SK-N-SH (cell line): ENCODE results near the gene ATP4A. TPM values are rescaled to one million over a fixed set of nuclear protein-coding genes. Genes with fewer than 3 reads are reported as not detected.

ENCODE experiments used
- CTCF ChIA-PET: fragments of 300-600, 350-600 bp; formaldehyde crosslinking; extraction: SDS; loops from one replicate; lab custom pipeline; 2021; lab: Yijun Ruan, JAX
- POLR2A ChIA-PET: fragments of 350-600 bp; sonication (Branson Sonifier 250); formaldehyde crosslinking; extraction: SDS; loops from one replicate; lab custom pipeline; 2020; ENCODE audit warnings: antibody characterized with exemption, inconsistent platforms; lab: Yijun Ruan, JAX
- DNase-seq: peaks from one replicate; pipeline ENCODE4 v3.0.0; 2012
- H2AFZ ChIP-seq: fragments of 200-600 bp; sonication (generic); 2 replicates; pipeline ENCODE4 v1.8.1; 2016; ENCODE audit warnings: antibody characterized with exemption, mild to moderate bottlenecking, low read depth
- H3F3A ChIP-seq: fragments of 200-600 bp; sonication (generic); replicated peaks from 2 replicates; pipeline ENCODE3; 2016; ENCODE audit warnings: antibody characterized with exemption, mild to moderate bottlenecking; ENCODE audit not compliant: insufficient read depth
- H3K27ac ChIP-seq, 2 experiments: fragments of 200-500 bp in 1 of 2; fragments of 200-600 bp in 1 of 2; sonication (Bioruptor generic) in 1 of 2; sonication (generic), shearing (Covaris generic) in 1 of 2; 2 replicates each; pipeline versions ENCODE4 v1.5.1 to v1.6.1; 2014 to 2016; ENCODE audit warnings: low read depth in 2 of 2, inconsistent platforms in 1 of 2, low read length in 1 of 2, mild to moderate bottlenecking in 1 of 2, mixed read lengths in 1 of 2
- H3K27me3 ChIP-seq: fragments of 200-600 bp; sonication (generic), shearing (Covaris generic); 2 replicates; pipeline ENCODE4 v1.6.1; 2016; ENCODE audit warnings: mixed run types; ENCODE audit not compliant: insufficient read depth
- H3K36me3 ChIP-seq, 2 experiments: fragments of 200-500 bp in 1 of 2; fragments of 200-600 bp in 1 of 2; sonication (Bioruptor generic) in 1 of 2; sonication (generic) in 1 of 2; replicated peaks in 1 of 2; 2 replicates each; pipeline versions ENCODE3 to v1.5.1; 2014 to 2016; ENCODE audit warnings: low read length in 1 of 2, mild to moderate bottlenecking in 1 of 2; ENCODE audit not compliant: insufficient read depth in 2 of 2, control insufficient read depth in 1 of 2
- H3K4me1 ChIP-seq, 2 experiments: fragments of 200-500 bp in 1 of 2; fragments of 200-600 bp in 1 of 2; sonication (Bioruptor generic) in 1 of 2; sonication (generic), shearing (Covaris generic) in 1 of 2; 2 replicates each; pipeline versions ENCODE4 v1.5.1 to v1.6.1; 2014 to 2016; ENCODE audit warnings: low read depth in 1 of 2, low read length in 1 of 2, mixed run types in 1 of 2; ENCODE audit not compliant: insufficient read depth in 2 of 2, control insufficient read depth in 1 of 2
- H3K4me2 ChIP-seq: fragments of 200-600 bp; sonication (generic), shearing (Covaris generic); 2 replicates; pipeline ENCODE4 v1.6.1; 2017; ENCODE audit warnings: mixed run types
- H3K4me3 ChIP-seq, 2 experiments: fragments of 200-500 bp in 1 of 2; fragments of 200-600 bp in 1 of 2; sonication (Bioruptor generic) in 1 of 2; sonication (generic), shearing (Covaris generic) in 1 of 2; 2 replicates each; pipeline versions ENCODE4 v1.5.1 to v1.8.1; 2014 to 2016; ENCODE audit warnings: low read depth in 2 of 2, inconsistent platforms in 1 of 2, low read length in 1 of 2, mild to moderate bottlenecking in 1 of 2, mixed read lengths in 1 of 2, moderate library complexity in 1 of 2
- H3K79me2 ChIP-seq: fragments of 200-600 bp; sonication (generic); 2 replicates; pipeline ENCODE4 v1.8.1; 2017; ENCODE audit warnings: mild to moderate bottlenecking; ENCODE audit not compliant: insufficient read depth
- H3K9ac ChIP-seq: fragments of 200-600 bp; sonication (generic); 2 replicates; pipeline ENCODE4 v1.6.1; 2017; ENCODE audit warnings: mixed run types
- H3K9me2 ChIP-seq: fragments of 200-600 bp; sonication (generic); 2 replicates; pipeline ENCODE4 v1.6.1; 2017; ENCODE audit warnings: mixed run types
- H3K9me3 ChIP-seq: fragments of 200-600 bp; sonication (generic); 2 replicates; pipeline ENCODE4 v1.6.1; 2017; ENCODE audit warnings: mixed run types, mild to moderate bottlenecking, moderate library complexity
- H4K20me1 ChIP-seq: fragments of 200-600 bp; sonication (generic); 2 replicates; pipeline ENCODE4 v1.6.1; 2017; ENCODE audit warnings: mild to moderate bottlenecking, mixed run types; ENCODE audit not compliant: insufficient read depth
- EP300 ChIP-seq, 2 experiments: IDR thresholded peaks; 2 replicates each; pipeline versions ENCODE4 v1.4.0 to v1.6.1; 2012; ENCODE audit warnings: borderline replicate concordance in 1 of 2, low read depth in 1 of 2, low read length in 1 of 2
- FOXJ3 ChIP-seq: sonication (generic); formaldehyde crosslinking; IDR thresholded peaks from 2 replicates; pipeline ENCODE4 v1.5.1; 2020; ENCODE audit warnings: mild to moderate bottlenecking, missing genetic modification reagents
- FOXM1 ChIP-seq: IDR thresholded peaks from 2 replicates; pipeline ENCODE4 v1.4.0; 2012; ENCODE audit warnings: low read depth, mild to moderate bottlenecking
- GABPA ChIP-seq: IDR thresholded peaks from 2 replicates; pipeline ENCODE4 v1.4.0; 2012; ENCODE audit warnings: low read depth, mild to moderate bottlenecking
- GATA2 ChIP-seq: sonication (generic); formaldehyde crosslinking; IDR thresholded peaks from 2 replicates; pipeline ENCODE4 v1.5.0; 2020; ENCODE audit warnings: mild to moderate bottlenecking, missing genetic modification reagents
- IRF3 ChIP-seq: fragments of 150-350 bp; IDR thresholded peaks from 2 replicates; pipeline ENCODE4 v1.6.1; 2016; ENCODE audit warnings: mild to moderate bottlenecking, low read depth, low read length
- MEF2A ChIP-seq: IDR thresholded peaks from 2 replicates; pipeline ENCODE4 v1.4.0; 2012; ENCODE audit warnings: low read depth, borderline replicate concordance
- POLR2AphosphoS5 ChIP-seq: IDR thresholded peaks from 2 replicates; pipeline ENCODE4 v1.6.1; 2012; ENCODE audit warnings: low read depth, low read length
- RAD21 ChIP-seq: IDR thresholded peaks from 2 replicates; pipeline ENCODE4 v1.6.1; 2012; ENCODE audit warnings: mild to moderate bottlenecking, low read length
- RCOR1 ChIP-seq: fragments of 150-350 bp; IDR thresholded peaks from 2 replicates; pipeline ENCODE4 v1.6.1; 2017; ENCODE audit warnings: antibody characterized with exemption, low read length
- RFX5 ChIP-seq: IDR thresholded peaks from 2 replicates; pipeline ENCODE4 v1.6.1; 2012; ENCODE audit warnings: mild to moderate bottlenecking, improper control_type of control experiment, low read length
- SIN3A ChIP-seq: IDR thresholded peaks from 2 replicates; pipeline ENCODE4 v1.6.1; 2012; ENCODE audit warnings: low read depth, mild to moderate bottlenecking, low read length, moderate library complexity, borderline replicate concordance
- USF1 ChIP-seq: IDR thresholded peaks from 2 replicates; pipeline ENCODE4 v1.4.0; 2012; ENCODE audit warnings: low read depth, borderline replicate concordance
- USF2 ChIP-seq: fragments of 150-350 bp; IDR thresholded peaks from 2 replicates; pipeline ENCODE4 v1.6.1; 2017; ENCODE audit warnings: antibody characterized with exemption, low read length, low read depth, borderline replicate concordance
- WGBS: methylation state at CpG from one replicate; pipeline ENCODE4 v1.1.6; 2017; ENCODE audit warnings: low lambda C conversion rate; 5-methylcytosine and 5-hydroxymethylcytosine counted together
- polyA plus RNA-seq, 3 experiments: library from polyadenylated mRNA; depleted of rRNA; stranded (reverse); fragments of >200 nt; gene quantifications; 2 replicates each; pipeline ENCODE4 v1.2.3, GENCODE V29; 2012
- TF ChIP-seq, protein P1 (sequence below): fragments of 200-600 bp; sonication (generic); IDR thresholded peaks from 2 replicates; pipeline ENCODE4 v1.6.1; 2017; ENCODE audit warnings: antibody characterized with exemption, mild to moderate bottlenecking, moderate library complexity
- TF ChIP-seq, protein P2 (sequence below): IDR thresholded peaks from 2 replicates; pipeline ENCODE4 v1.4.0; 2012; ENCODE audit warnings: low read depth, borderline replicate concordance
- TF ChIP-seq, protein P3 (sequence below): IDR thresholded peaks from 2 replicates; pipeline ENCODE4 v1.6.1; 2012; ENCODE audit warnings: mild to moderate bottlenecking, low read depth, low read length, moderate library complexity
- TF ChIP-seq, protein P4 (sequence below): IDR thresholded peaks from 2 replicates; pipeline ENCODE4; 2012
- TF ChIP-seq, protein P5 (sequence below): IDR thresholded peaks from 2 replicates; pipeline ENCODE4 v1.4.0; 2012; ENCODE audit warnings: low read depth

The ATP4A gene
- not detected in 2 replicates for polyA plus RNA-seq (2012; rRNA removed)
- not detected in 2 replicates for polyA plus RNA-seq (2012; cell fraction: cytosol; rRNA removed)
- polyA plus RNA-seq (2012; cell fraction: nucleus; rRNA removed) = 0.01 and 0.05 TPM in 2 replicates

DNA sequence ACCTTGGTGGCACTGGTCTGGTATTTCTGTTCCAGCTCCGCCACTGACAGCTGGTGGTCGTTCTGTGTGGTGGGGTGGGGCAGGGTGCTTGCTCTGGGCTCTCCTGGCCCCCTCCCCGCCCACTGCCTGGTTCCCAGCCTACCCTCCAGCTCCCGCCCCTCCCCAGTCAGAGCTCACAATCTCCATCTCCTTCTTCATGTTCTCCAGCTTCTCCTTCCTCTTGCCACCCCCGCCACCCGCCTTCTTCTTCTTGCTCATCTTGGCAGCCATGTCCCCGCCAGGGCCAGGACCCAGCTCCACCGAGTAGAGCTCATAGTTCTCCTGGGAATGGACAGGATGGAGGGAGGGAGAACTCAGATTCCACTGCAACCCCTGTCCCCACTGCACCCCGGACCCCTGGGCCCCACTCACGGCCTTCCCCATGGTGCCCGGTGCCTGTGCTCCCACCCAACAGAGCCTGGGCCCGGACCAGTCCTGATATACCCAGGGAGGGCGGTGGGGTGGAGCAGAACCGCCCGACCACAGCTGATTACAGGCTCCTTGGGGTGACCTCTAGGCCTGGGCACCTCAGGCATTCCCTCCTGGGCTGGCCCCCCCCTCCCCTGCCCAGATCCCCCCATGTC is at the start of gene ATP4A:
Gene ATP4A, minus strand, starts transcription at position 452 of the 623 bp plus-strand sequence. Its CDS starts 29 bp downstream, at position 423.
- peaks cover 81% of the 10 kb centered on the region for H3K27me3 ChIP-seq
- TF ChIP-seq MEF2A = no peak
- TF ChIP-seq GABPA = no peak
- TF ChIP-seq POLR2AphosphoS5 = no peak
- TF ChIP-seq RCOR1 = no peak
- TF ChIP-seq, protein P1, sequence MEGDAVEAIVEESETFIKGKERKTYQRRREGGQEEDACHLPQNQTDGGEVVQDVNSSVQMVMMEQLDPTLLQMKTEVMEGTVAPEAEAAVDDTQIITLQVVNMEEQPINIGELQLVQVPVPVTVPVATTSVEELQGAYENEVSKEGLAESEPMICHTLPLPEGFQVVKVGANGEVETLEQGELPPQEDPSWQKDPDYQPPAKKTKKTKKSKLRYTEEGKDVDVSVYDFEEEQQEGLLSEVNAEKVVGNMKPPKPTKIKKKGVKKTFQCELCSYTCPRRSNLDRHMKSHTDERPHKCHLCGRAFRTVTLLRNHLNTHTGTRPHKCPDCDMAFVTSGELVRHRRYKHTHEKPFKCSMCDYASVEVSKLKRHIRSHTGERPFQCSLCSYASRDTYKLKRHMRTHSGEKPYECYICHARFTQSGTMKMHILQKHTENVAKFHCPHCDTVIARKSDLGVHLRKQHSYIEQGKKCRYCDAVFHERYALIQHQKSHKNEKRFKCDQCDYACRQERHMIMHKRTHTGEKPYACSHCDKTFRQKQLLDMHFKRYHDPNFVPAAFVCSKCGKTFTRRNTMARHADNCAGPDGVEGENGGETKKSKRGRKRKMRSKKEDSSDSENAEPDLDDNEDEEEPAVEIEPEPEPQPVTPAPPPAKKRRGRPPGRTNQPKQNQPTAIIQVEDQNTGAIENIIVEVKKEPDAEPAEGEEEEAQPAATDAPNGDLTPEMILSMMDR = no peak
- TF ChIP-seq, protein P2, sequence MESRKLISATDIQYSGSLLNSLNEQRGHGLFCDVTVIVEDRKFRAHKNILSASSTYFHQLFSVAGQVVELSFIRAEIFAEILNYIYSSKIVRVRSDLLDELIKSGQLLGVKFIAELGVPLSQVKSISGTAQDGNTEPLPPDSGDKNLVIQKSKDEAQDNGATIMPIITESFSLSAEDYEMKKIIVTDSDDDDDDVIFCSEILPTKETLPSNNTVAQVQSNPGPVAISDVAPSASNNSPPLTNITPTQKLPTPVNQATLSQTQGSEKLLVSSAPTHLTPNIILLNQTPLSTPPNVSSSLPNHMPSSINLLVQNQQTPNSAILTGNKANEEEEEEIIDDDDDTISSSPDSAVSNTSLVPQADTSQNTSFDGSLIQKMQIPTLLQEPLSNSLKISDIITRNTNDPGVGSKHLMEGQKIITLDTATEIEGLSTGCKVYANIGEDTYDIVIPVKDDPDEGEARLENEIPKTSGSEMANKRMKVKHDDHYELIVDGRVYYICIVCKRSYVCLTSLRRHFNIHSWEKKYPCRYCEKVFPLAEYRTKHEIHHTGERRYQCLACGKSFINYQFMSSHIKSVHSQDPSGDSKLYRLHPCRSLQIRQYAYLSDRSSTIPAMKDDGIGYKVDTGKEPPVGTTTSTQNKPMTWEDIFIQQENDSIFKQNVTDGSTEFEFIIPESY = no peak
- no peak for TF ChIP-seq IRF3
- TF ChIP-seq GATA2 (CRISPR knock-in tag) = no peak
- no peak for TF ChIP-seq RAD21
- TF ChIP-seq, protein P3, sequence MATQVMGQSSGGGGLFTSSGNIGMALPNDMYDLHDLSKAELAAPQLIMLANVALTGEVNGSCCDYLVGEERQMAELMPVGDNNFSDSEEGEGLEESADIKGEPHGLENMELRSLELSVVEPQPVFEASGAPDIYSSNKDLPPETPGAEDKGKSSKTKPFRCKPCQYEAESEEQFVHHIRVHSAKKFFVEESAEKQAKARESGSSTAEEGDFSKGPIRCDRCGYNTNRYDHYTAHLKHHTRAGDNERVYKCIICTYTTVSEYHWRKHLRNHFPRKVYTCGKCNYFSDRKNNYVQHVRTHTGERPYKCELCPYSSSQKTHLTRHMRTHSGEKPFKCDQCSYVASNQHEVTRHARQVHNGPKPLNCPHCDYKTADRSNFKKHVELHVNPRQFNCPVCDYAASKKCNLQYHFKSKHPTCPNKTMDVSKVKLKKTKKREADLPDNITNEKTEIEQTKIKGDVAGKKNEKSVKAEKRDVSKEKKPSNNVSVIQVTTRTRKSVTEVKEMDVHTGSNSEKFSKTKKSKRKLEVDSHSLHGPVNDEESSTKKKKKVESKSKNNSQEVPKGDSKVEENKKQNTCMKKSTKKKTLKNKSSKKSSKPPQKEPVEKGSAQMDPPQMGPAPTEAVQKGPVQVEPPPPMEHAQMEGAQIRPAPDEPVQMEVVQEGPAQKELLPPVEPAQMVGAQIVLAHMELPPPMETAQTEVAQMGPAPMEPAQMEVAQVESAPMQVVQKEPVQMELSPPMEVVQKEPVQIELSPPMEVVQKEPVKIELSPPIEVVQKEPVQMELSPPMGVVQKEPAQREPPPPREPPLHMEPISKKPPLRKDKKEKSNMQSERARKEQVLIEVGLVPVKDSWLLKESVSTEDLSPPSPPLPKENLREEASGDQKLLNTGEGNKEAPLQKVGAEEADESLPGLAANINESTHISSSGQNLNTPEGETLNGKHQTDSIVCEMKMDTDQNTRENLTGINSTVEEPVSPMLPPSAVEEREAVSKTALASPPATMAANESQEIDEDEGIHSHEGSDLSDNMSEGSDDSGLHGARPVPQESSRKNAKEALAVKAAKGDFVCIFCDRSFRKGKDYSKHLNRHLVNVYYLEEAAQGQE = no peak
- TF ChIP-seq FOXM1 = no peak
- TF ChIP-seq, protein P4, sequence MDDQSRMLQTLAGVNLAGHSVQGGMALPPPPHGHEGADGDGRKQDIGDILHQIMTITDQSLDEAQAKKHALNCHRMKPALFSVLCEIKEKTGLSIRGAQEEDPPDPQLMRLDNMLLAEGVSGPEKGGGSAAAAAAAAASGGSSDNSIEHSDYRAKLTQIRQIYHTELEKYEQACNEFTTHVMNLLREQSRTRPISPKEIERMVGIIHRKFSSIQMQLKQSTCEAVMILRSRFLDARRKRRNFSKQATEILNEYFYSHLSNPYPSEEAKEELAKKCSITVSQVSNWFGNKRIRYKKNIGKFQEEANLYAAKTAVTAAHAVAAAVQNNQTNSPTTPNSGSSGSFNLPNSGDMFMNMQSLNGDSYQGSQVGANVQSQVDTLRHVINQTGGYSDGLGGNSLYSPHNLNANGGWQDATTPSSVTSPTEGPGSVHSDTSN = no peak
- TF ChIP-seq USF2 = no peak
- no peak for TF ChIP-seq EP300 (IDR thresholded peaks at IDR 0.05; ENCODE audit: borderline replicate concordance in 1 of 2, low read depth in 1 of 2, low read length in 1 of 2)
- no peak for TF ChIP-seq FOXJ3 (CRISPR knock-in tag)
- TF ChIP-seq USF1 = no peak
- no peak for TF ChIP-seq SIN3A
- TF ChIP-seq RFX5 = no peak
- TF ChIP-seq, protein P5, sequence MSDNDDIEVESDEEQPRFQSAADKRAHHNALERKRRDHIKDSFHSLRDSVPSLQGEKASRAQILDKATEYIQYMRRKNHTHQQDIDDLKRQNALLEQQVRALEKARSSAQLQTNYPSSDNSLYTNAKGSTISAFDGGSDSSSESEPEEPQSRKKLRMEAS = no peak
- no peak within 1 kb of the TSS for H3K4me3 ChIP-seq
- ChIA-PET POLR2A (no interaction called here), CTCF (interaction anchor here (1.2 kb wide), 2 partner anchors 14 to 53 kb away, joined by 3 to 6 read pairs; no protein-coding TSS in a partner anchor)
- no peak within 1 kb of the TSS for H2AFZ ChIP-seq
- no peak for DNase-seq
- no peaks in the 10 kb centered on the region for H3K9me2 ChIP-seq
- no peaks in the 10 kb centered on the region for H3F3A ChIP-seq
- H3K4me1 ChIP-seq = peaks cover 0 to 5% of the 10 kb centered on the region in 2 experiments; a peak in 1 of 4 replicates
- no peak within 1 kb of the TSS for H3K27ac ChIP-seq
- H3K36me3 ChIP-seq = no peaks in the 10 kb centered on the region
- no peaks in the 10 kb centered on the region for H4K20me1 ChIP-seq
- WGBS = 7% methylated on average over 13 of the region's 15 CpGs
- no peaks in the 10 kb centered on the region for H3K9me3 ChIP-seq
- H3K79me2 ChIP-seq = no peaks in the 10 kb centered on the region
- no peak within 1 kb of the TSS for H3K4me2 ChIP-seq
- no peak within 1 kb of the TSS for H3K9ac ChIP-seq
